ENCODE results near the gene KRT73.

KRT73 gene

DNA sequence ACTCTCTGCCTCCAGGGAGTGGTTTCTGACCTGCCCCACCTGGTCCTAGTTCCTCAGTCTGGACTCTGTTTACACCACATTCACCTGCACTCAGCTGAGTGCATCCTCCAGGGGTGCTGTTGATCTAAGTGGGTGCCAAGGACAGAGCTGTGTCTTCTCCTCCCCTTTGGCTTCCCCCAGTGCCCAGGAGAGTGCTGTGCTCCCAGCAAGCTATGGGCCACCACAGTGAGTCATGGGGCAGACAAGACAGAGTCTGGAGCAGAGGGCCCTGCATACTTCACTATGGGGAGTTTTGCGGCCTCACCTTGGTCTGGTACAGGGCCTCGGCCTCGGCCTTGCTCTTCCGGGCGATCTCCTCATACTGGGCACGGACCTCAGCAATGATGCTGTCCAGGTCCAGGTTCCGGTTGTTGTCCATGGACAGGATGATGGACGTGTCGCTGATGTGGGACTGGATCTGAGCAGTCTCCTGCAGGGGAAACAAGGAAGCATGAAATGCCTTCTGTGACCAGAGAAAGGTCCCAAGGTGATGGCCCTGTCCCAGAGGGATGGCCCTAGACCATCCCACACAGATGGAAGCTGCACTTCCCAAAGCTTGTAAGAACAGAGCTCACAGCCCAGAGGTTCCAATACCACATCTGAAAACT is 4.9 kb downstream of the KRT73 start:
- no peaks in the 10 kb centered on the region for H4K20me1 ChIP-seq (ENCODE audit: insufficient read depth)
- no peaks in the 10 kb centered on the region for H3K36me3 ChIP-seq (ENCODE audit: insufficient read depth)
- H3K27me3 ChIP-seq (ENCODE audit: insufficient read depth, low read depth): peaks cover 73% of the 10 kb centered on the region
- H3K27ac ChIP-seq: no peak overlapping the region
- no peak overlapping the region for H3K9ac ChIP-seq
- no peak overlapping the region for H3K4me3 ChIP-seq (IDR thresholded peaks at IDR 0.05; ENCODE audit: insufficient read depth, low read depth, low read length)
- TF ChIP-seq, protein P1, sequence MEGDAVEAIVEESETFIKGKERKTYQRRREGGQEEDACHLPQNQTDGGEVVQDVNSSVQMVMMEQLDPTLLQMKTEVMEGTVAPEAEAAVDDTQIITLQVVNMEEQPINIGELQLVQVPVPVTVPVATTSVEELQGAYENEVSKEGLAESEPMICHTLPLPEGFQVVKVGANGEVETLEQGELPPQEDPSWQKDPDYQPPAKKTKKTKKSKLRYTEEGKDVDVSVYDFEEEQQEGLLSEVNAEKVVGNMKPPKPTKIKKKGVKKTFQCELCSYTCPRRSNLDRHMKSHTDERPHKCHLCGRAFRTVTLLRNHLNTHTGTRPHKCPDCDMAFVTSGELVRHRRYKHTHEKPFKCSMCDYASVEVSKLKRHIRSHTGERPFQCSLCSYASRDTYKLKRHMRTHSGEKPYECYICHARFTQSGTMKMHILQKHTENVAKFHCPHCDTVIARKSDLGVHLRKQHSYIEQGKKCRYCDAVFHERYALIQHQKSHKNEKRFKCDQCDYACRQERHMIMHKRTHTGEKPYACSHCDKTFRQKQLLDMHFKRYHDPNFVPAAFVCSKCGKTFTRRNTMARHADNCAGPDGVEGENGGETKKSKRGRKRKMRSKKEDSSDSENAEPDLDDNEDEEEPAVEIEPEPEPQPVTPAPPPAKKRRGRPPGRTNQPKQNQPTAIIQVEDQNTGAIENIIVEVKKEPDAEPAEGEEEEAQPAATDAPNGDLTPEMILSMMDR (conservative IDR thresholded peaks at IDR 0.05; ENCODE audit: low read depth, low read length): no peak
- H3K4me1 ChIP-seq (ENCODE audit: low read depth, poor library complexity, severe bottlenecking): no peaks in the 10 kb centered on the region
- no peaks in the 10 kb centered on the region for H3K79me2 ChIP-seq (ENCODE audit: insufficient read depth, low read depth)
- no peak overlapping the region for H2AFZ ChIP-seq (ENCODE audit: low read depth)
- H3K4me2 ChIP-seq: no peak overlapping the region

- Histone ChIP-seq H2AFZ (ENCODE audit: low read depth) (no peak overlapping the region), H3K36me3 (ENCODE audit: insufficient read depth) (no peaks in the 10 kb centered on the region), H3K4me1 (ENCODE audit: low read depth, poor library complexity, severe bottlenecking) (no peaks in the 10 kb centered on the region), H3K27me3 (ENCODE audit: insufficient read depth, low read depth) (peaks cover 66% of the 10 kb centered on the region), H4K20me1 (ENCODE audit: insufficient read depth) (no peaks in the 10 kb centered on the region), H3K4me2 (no peak overlapping the region), H3K27ac (no peak overlapping the region), H3K4me3 (IDR thresholded peaks at IDR 0.05; ENCODE audit: insufficient read depth, low read depth, low read length) (no peak overlapping the region), H3K79me2 (ENCODE audit: insufficient read depth, low read depth) (no peaks in the 10 kb centered on the region), H3K9ac (no peak overlapping the region)
- TF ChIP-seq, protein P1 (conservative IDR thresholded peaks at IDR 0.05; ENCODE audit: low read depth, low read length): no peak
Observed at GRCh38 chr12:52612431-52613383, 5.7 kb downstream of the KRT73 start.

GRCh38 chr12:52611080-52611468 is 7.3 kb downstream of the KRT73 start:
- Histone ChIP-seq H3K27me3 (ENCODE audit: insufficient read depth, low read depth) (peaks cover 51% of the 10 kb centered on the region), H2AFZ (ENCODE audit: low read depth) (no peak overlapping the region), H3K36me3 (ENCODE audit: insufficient read depth) (no peaks in the 10 kb centered on the region), H3K4me3 (IDR thresholded peaks at IDR 0.05; ENCODE audit: insufficient read depth, low read depth, low read length) (no peak overlapping the region), H3K27ac (no peak overlapping the region), H3K4me1 (ENCODE audit: low read depth, poor library complexity, severe bottlenecking) (no peaks in the 10 kb centered on the region), H3K9ac (no peak overlapping the region), H3K4me2 (no peak overlapping the region), H3K79me2 (ENCODE audit: insufficient read depth, low read depth) (no peaks in the 10 kb centered on the region), H4K20me1 (ENCODE audit: insufficient read depth) (no peaks in the 10 kb centered on the region)
- TF ChIP-seq, protein P1 (conservative IDR thresholded peaks at IDR 0.05; ENCODE audit: low read depth, low read length): no peak

DNA sequence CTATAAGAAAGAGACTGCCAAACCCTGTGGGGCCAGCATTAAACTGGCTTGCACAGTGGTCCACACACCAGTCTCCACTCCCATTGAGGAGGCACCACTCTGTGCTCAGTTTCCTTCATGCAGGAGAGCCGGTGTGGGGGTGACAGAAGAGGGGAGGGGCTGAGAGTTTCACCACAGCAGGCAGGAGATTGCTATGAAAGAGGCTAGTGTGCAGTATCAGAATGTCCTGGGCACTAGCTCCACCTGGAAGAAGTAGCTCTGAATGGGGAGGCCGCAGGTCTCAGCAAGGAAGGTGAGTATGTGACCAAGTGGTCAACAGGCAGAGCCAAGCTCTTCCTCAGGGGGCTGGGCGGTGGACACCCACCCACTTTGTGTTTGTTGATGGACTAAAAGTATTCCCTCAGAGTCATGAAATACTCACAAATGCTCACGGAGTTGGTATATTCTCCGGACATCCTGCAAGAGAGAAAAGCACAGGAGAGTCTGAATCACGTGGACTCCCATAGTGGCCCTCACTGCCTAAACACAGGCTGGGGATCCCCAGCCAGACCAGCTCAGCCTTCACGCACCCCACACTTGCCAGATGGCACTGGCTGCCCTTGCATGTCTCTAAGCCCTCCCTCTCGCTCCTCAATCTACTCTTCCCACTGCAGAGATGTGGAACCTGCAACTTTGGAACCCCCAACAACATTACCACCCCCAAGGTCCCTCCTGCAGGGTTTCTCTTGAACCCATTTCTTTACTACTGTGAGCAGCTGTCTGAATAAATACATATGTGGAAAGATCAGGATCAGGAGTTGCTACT is 9.3 kb downstream of the KRT73 start:
- TF ChIP-seq, protein P1 (conservative IDR thresholded peaks at IDR 0.05; ENCODE audit: low read depth, low read length): no peak
- Histone ChIP-seq H3K27ac (no peak overlapping the region), H3K36me3 (ENCODE audit: insufficient read depth) (no peaks in the 10 kb centered on the region), H3K27me3 (ENCODE audit: insufficient read depth, low read depth) (peaks cover 39% of the 10 kb centered on the region), H3K4me1 (ENCODE audit: low read depth, poor library complexity, severe bottlenecking) (no peaks in the 10 kb centered on the region), H3K4me3 (IDR thresholded peaks at IDR 0.05; ENCODE audit: insufficient read depth, low read depth, low read length) (no peak overlapping the region), H3K9ac (no peak overlapping the region), H3K4me2 (no peak overlapping the region), H4K20me1 (ENCODE audit: insufficient read depth) (no peaks in the 10 kb centered on the region), H2AFZ (ENCODE audit: low read depth) (no peak overlapping the region), H3K79me2 (ENCODE audit: insufficient read depth, low read depth) (no peaks in the 10 kb centered on the region)

Data from KMS-11 (cell line).